Measurements from ENCODE around the gene UNKL. TPM values are rescaled to one million over a fixed set of nuclear protein-coding genes. Genes with fewer than 3 reads are reported as not detected.

Gene UNKL
- total and polyA plus RNA-seq, 4 donors = 7.9 to 31.2 (median 16.9) TPM

DNA sequence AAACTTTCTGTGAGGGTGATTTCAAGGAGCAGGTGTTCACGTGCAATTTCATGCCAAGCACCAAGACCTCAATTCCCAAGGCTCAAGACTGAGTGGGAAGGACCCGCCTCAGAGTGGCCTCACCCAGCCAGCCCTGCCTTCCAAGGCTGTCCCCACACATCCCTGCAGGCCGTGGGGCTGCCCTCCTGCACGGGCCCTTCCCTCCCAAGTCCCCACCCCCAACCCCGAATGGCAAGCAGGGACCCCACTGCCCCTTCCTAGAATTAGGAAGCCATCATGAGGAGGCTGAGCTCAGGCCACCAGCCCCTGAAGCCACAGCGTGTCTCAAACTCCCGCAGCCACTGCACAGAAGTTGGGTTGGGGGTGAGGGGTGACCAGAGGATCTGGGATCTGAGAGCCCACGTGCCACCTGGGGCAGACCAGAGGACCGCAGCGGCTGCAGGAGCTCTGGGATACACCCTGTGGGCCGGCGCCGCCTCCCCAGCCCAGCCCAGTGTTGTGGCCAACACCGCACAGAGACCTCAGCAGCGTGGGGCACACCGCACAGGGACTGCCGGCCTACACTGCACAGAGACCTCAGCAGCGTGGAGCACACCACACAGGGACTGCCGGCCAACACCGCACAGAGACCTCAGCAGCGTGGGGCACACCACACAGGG lies 42.1 kb downstream of the UNKL start:
- TF ChIP-seq, protein P1, sequence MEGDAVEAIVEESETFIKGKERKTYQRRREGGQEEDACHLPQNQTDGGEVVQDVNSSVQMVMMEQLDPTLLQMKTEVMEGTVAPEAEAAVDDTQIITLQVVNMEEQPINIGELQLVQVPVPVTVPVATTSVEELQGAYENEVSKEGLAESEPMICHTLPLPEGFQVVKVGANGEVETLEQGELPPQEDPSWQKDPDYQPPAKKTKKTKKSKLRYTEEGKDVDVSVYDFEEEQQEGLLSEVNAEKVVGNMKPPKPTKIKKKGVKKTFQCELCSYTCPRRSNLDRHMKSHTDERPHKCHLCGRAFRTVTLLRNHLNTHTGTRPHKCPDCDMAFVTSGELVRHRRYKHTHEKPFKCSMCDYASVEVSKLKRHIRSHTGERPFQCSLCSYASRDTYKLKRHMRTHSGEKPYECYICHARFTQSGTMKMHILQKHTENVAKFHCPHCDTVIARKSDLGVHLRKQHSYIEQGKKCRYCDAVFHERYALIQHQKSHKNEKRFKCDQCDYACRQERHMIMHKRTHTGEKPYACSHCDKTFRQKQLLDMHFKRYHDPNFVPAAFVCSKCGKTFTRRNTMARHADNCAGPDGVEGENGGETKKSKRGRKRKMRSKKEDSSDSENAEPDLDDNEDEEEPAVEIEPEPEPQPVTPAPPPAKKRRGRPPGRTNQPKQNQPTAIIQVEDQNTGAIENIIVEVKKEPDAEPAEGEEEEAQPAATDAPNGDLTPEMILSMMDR (IDR thresholded peaks at IDR 0.05; ENCODE audit: control extremely low read depth, extremely low read depth) = no peak
- no peak for DNase-seq
- no peak overlapping the region for H3K9ac ChIP-seq (ENCODE audit: insufficient read depth in 1 of 2, low read length in 2 of 2)
- H3K27ac ChIP-seq (ENCODE audit: low read depth in 1 of 2, low read length in 1 of 2) = no peak overlapping the region
- H3K9me3 ChIP-seq (ENCODE audit: control insufficient read depth in 4 of 4, insufficient read depth in 3 of 4, low read length in 3 of 4) = no peaks in the 10 kb centered on the region
- H3K4me1 ChIP-seq (ENCODE audit: control insufficient read depth in 5 of 5, insufficient read depth in 5 of 5, low read length in 5 of 5) = no peaks in the 10 kb centered on the region
- no peak overlapping the region for H3K4me3 ChIP-seq
- WGBS, 2 donors = 89 to 99% methylated on average over 17 to 18 of the region's 21 CpGs
- ATAC-seq (ENCODE audit: insufficient read depth, low FRiP score) = no peak
- H3K27me3 ChIP-seq (ENCODE audit: control insufficient read depth in 3 of 3, insufficient read depth in 3 of 3, low read length in 2 of 3) = no peaks in the 10 kb centered on the region
- peaks cover 0 to 38% (median 8%) of the 10 kb centered on the region in 4 donors for H3K36me3 ChIP-seq (ENCODE audit: control insufficient read depth in 4 of 4, insufficient read depth in 4 of 4, low read length in 4 of 4)

DNA sequence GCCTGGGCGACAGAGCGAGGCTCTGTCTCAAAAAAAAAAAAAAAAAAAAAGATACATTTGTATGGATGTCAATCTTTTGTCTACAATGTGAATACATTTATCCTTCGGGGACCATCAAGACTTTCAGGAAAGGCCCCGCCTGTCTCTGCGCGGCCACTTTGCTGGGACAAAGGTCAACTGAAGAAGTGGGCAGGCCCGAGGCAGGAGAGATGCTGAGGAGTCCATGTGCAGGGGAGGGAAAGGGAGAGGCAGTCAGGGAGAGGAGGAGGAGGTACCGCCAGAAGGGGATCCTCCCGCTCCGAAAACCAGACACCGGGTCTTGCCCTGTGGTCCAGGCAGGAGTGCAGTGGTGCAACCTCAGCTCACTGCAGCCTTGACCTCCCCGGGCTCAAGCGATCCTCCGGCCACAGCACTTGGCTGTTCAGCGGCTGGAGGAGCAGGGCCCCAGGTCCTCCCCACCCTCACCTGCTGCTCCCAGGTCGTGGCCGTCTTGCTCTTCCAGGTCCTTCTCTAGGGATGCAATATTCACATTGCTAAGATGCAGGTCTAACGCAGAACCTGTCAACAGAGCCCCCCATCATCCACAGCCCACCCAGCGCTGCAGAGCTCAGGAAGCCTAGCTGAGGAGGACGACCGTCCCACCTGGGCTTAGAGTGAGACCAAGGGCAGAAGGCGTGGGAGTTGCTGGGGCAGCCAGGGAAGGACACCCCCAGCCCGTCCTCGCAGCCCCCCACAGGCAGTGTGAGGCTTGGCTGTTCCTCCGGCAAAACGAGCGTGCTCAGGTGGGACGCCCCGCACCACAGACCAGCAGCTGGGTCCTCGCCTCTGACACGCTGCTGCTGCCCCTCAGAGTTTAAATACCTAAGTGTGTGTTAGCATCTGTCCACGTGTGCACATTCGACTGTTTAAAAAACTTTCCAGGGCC lies 43.2 kb downstream of the UNKL start:
- TF ChIP-seq, protein P1 (IDR thresholded peaks at IDR 0.05; ENCODE audit: control extremely low read depth, extremely low read depth) = no peak
- Histone ChIP-seq H3K9ac (ENCODE audit: insufficient read depth in 1 of 2, low read length in 2 of 2) (no peak overlapping the region), H3K4me3 (no peak overlapping the region), H3K27ac (ENCODE audit: low read depth in 1 of 2, low read length in 1 of 2) (no peak overlapping the region), H3K36me3 (ENCODE audit: control insufficient read depth in 4 of 4, insufficient read depth in 4 of 4, low read length in 4 of 4) (peaks cover 0 to 48% (median 10%) of the 10 kb centered on the region in 4 donors), H3K9me3 (ENCODE audit: control insufficient read depth in 4 of 4, insufficient read depth in 3 of 4, low read length in 3 of 4) (no peaks in the 10 kb centered on the region), H3K4me1 (ENCODE audit: control insufficient read depth in 5 of 5, insufficient read depth in 5 of 5, low read length in 5 of 5) (no peaks in the 10 kb centered on the region), H3K27me3 (ENCODE audit: control insufficient read depth in 3 of 3, insufficient read depth in 3 of 3, low read length in 2 of 3) (no peaks in the 10 kb centered on the region)
- ATAC-seq (ENCODE audit: insufficient read depth, low FRiP score) (no peak), DNase-seq (no peak)
- 93 to 94% methylated on average over 33 of the region's 33 CpGs for WGBS, 2 donors

DNA sequence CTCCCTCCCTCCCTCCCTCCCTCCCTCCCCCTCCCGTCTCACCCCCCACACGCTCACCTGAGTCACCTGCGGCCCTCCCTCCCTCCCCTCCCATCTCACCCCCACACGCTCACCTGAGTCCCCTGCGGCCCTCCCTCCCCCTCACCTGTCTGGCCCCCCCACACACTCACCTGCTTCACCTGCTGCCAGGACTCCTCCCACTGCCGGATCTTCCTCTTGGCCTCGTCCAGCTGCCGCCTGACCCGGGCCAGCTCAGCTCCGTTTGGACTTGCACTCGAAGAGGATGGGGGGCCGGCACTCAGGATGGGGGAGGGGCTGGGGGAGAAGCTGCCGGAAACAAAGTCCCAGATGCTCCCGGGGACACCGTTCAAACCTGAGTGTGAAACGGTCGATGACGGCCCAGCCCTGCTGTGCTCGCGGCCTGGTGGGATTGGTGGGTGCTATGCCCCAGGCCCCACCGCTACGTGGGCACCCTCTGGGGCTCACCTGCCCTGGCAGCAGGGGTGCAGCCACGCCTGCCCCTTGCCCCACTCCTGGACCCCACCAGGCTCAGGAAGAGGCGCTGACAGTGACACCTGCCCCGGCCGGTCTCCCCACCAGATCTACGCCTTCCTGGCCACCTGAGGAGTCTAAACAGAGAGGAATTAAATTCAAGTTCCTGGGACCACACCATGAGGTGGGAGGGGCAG lies 46.9 kb downstream of the UNKL start:
- H3K27me3 ChIP-seq (ENCODE audit: control insufficient read depth in 3 of 3, insufficient read depth in 3 of 3, low read length in 2 of 3) = no peaks in the 10 kb centered on the region
- H3K4me3 ChIP-seq = no peak overlapping the region
- no peak overlapping the region for H3K9ac ChIP-seq (ENCODE audit: insufficient read depth in 1 of 2, low read length in 2 of 2)
- H3K36me3 ChIP-seq (ENCODE audit: control insufficient read depth in 4 of 4, insufficient read depth in 4 of 4, low read length in 4 of 4) = peaks cover 0 to 54% (median 21%) of the 10 kb centered on the region in 4 donors
- WGBS, 2 donors = 90 to 91% methylated on average over 22 to 27 of the region's 27 CpGs
- no peak overlapping the region for H3K27ac ChIP-seq (ENCODE audit: low read depth in 1 of 2, low read length in 1 of 2)
- H3K4me1 ChIP-seq (ENCODE audit: control insufficient read depth in 5 of 5, insufficient read depth in 5 of 5, low read length in 5 of 5) = no peaks in the 10 kb centered on the region
- H3K9me3 ChIP-seq (ENCODE audit: control insufficient read depth in 4 of 4, insufficient read depth in 3 of 4, low read length in 3 of 4) = no peaks in the 10 kb centered on the region
- no peak for ATAC-seq (ENCODE audit: insufficient read depth, low FRiP score)
- DNase-seq = no peak
- TF ChIP-seq, protein P1 (IDR thresholded peaks at IDR 0.05; ENCODE audit: control extremely low read depth, extremely low read depth) = no peak
